PC-9 (cell line): Measurements from ENCODE around the gene UBE2D1. TPM values are rescaled to one million over a fixed set of nuclear protein-coding genes. Genes with fewer than 3 reads are reported as not detected.

Source experiments
- BruUV-seq: library from RNA; stranded (reverse); fragments of 400-500 nt; replicated peaks from 2 replicates; lab custom pipeline; 2021; lab: Mats Ljungman, UMichigan
- CTCF ChIA-PET: fragments of 300-600 bp; sonication (Branson Sonifier 250); formaldehyde crosslinking; loops from one replicate; lab custom pipeline; 2022; ENCODE audit warnings: antibody characterized with exemption; lab: Charles Lee
- POLR2A ChIA-PET: fragments of 300-600 bp; sonication (Branson Sonifier 250); formaldehyde crosslinking; loops from one replicate; lab custom pipeline; 2022; ENCODE audit warnings: antibody characterized with exemption; ENCODE audit not compliant: unreplicated experiment; lab: Charles Lee
- DNase-seq, 2 experiments: peaks; one replicate each; pipeline versions ENCODE4 v3.0.0 to v3.0.0-alpha.2; 2015 to 2022; ENCODE audit warnings: mixed read lengths in 1 of 2
- H2AFZ ChIP-seq: fragments of 200-600 bp; sonication (generic); 2 replicates; pipeline ENCODE4 v1.8.1; 2017; ENCODE audit warnings: antibody characterized with exemption
- H3F3A ChIP-seq: fragments of 200-600 bp; sonication (generic); 2 replicates; pipeline ENCODE4 v1.8.1; 2017; ENCODE audit warnings: antibody characterized with exemption, mild to moderate bottlenecking, low read depth; ENCODE audit not compliant: insufficient read depth
- H3K27ac ChIP-seq: fragments of 200-600 bp; sonication (generic); 2 replicates; pipeline ENCODE4 v1.6.1; 2016; ENCODE audit warnings: mixed run types
- H3K27me3 ChIP-seq: fragments of 200-600 bp; sonication (generic); 2 replicates; pipeline ENCODE4 v1.6.1; 2016; ENCODE audit warnings: low read depth, mixed run types; ENCODE audit not compliant: insufficient read depth
- H3K36me3 ChIP-seq: fragments of 200-600 bp; sonication (generic); 2 replicates; pipeline ENCODE4 v1.6.1; 2016; ENCODE audit warnings: low read depth, mixed run types
- H3K4me1 ChIP-seq: fragments of 200-600 bp; sonication (generic); replicated peaks from 2 replicates; pipeline ENCODE4 v1.6.1; 2016; ENCODE audit warnings: mixed run types; ENCODE audit not compliant: insufficient read depth
- H3K4me2 ChIP-seq: fragments of 200-600 bp; sonication (generic); 2 replicates; pipeline ENCODE4 v1.6.1; 2017; ENCODE audit warnings: mixed run types
- H3K4me3 ChIP-seq: fragments of 200-600 bp; sonication (generic); 2 replicates; pipeline ENCODE4 v1.6.1; 2016; ENCODE audit warnings: mixed run types
- H3K79me2 ChIP-seq: fragments of 200-600 bp; sonication (generic); 2 replicates; pipeline ENCODE4 v1.6.1; 2017; ENCODE audit warnings: low read depth, mixed run types
- H3K9me2 ChIP-seq: fragments of 200-600 bp; sonication (generic); 2 replicates; pipeline ENCODE4 v1.8.1; 2017; ENCODE audit warnings: mild to moderate bottlenecking; ENCODE audit not compliant: insufficient read depth
- H3K9me3 ChIP-seq: fragments of 200-600 bp; sonication (generic); 2 replicates; pipeline ENCODE4 v1.8.1; 2016; ENCODE audit warnings: low read depth; ENCODE audit not compliant: insufficient read depth
- H4K20me1 ChIP-seq: fragments of 200-600 bp; sonication (generic); 2 replicates; pipeline ENCODE4 v1.8.1; 2017; ENCODE audit not compliant: insufficient read depth
- CTCF ChIP-seq: fragments of 200-600 bp; sonication (generic); conservative IDR thresholded peaks from 2 replicates; pipeline ENCODE4 v1.6.1; 2017; ENCODE audit warnings: mixed run types, antibody characterized with exemption, mild to moderate bottlenecking, moderate library complexity
- EZH2 ChIP-seq: fragments of 200-600 bp; sonication (generic); IDR thresholded peaks from 2 replicates; pipeline ENCODE4 v1.8.0; 2017; ENCODE audit warnings: antibody characterized with exemption, low read depth
- intact Hi-C: fragments of 100-400 bp; cut with micrococcal nuclease; formaldehyde crosslinking; loops from one replicate; pipeline ENCODE4 v1.10.0; 2022; ENCODE audit not compliant: unreplicated experiment
- total RNA-seq: library from RNA; stranded (reverse); gene quantifications from 2 replicates; pipeline ENCODE4 v1.2.3, GENCODE V29; 2021

UBE2D1 gene
- total RNA-seq, 1 experiment from 2014 or later, result 24.0 TPM

- no peak overlapping the region for H3K27ac ChIP-seq
- H3K4me2 ChIP-seq, result no peak overlapping the region
These were observed 17.1 kb downstream of the UBE2D1 start for GRCh38 chr10:58351616-58352578.

GRCh38 chr10:58352956-58353610, 18.3 kb downstream of the UBE2D1 start:
- peaks cover 83% of the 10 kb centered on the region for H3K79me2 ChIP-seq
- intact Hi-C loops, result no loop called here

More at GRCh38 chr10:58351616-58352578, 17.1 kb downstream of the UBE2D1 start:
- no peak overlapping the region for H3K4me3 ChIP-seq
- peaks cover 27% of the 10 kb centered on the region for H4K20me1 ChIP-seq
- no peaks in the 10 kb centered on the region for H3K9me2 ChIP-seq
- no peaks in the 10 kb centered on the region for H3F3A ChIP-seq
- H3K4me1 ChIP-seq, result peaks cover 27% of the 10 kb centered on the region
- H3K9me3 ChIP-seq, result no peaks in the 10 kb centered on the region
- peaks cover 88% of the 10 kb centered on the region for H3K79me2 ChIP-seq
- no peak for DNase-seq
- POLR2A ChIA-PET, result no interaction called here
- H3K27me3 ChIP-seq, result no peaks in the 10 kb centered on the region
- TF ChIP-seq CTCF, result no peak
- intact Hi-C loops, result no loop called here
- H2AFZ ChIP-seq, result no peak overlapping the region
- CTCF ChIA-PET, result no interaction called here
- H3K36me3 ChIP-seq, result 0 out of 2 replicates have a peak, but pooled peaks cover 6% of the 10 kb centered on the region
- no TSS peak for BruUV-seq

More at GRCh38 chr10:58352956-58353610, 18.3 kb downstream of the UBE2D1 start:
- Histone ChIP-seq H3K9me3 (no peaks in the 10 kb centered on the region), H4K20me1 (peaks cover 26% of the 10 kb centered on the region), H2AFZ (no peak overlapping the region), H3K4me2 (no peak overlapping the region), H3F3A (no peaks in the 10 kb centered on the region), H3K9me2 (no peaks in the 10 kb centered on the region), H3K27ac (no peak overlapping the region), H3K4me1 (peaks cover 25% of the 10 kb centered on the region), H3K4me3 (no peak overlapping the region), H3K36me3 (0 out of 2 replicates have a peak, but pooled peaks cover 6% of the 10 kb centered on the region), H3K27me3 (no peaks in the 10 kb centered on the region)
- CTCF ChIA-PET, result no interaction called here
- BruUV-seq, result no TSS peak
- TF ChIP-seq CTCF (no peak), EZH2 (no peak)
- POLR2A ChIA-PET, result interaction anchor here (0.5 kb wide), 1 partner anchor 9 kb away, joined by 6 read pairs; no protein-coding TSS in a partner anchor
- no peak for DNase-seq
